Sigmoid colon (tissue), 4 donors: ENCODE results near the gene TIGAR.

ENCODE experiments used
- POLR2A ChIP-seq, 2 donors: fragments of 450-650 bp; IDR thresholded peaks; one replicate each; pipeline ENCODE4 v1.6.1; 2016; ENCODE audit warnings: antibody characterized with exemption in 2 of 2, mild to moderate bottlenecking in 2 of 2, moderate library complexity in 2 of 2
- POLR2AphosphoS5 ChIP-seq, 4 donors: sonication (generic); formaldehyde crosslinking; IDR thresholded peaks; one replicate each; pipeline ENCODE4 v1.6.1; 2017; ENCODE audit warnings: antibody characterized with exemption in 4 of 4
- TF ChIP-seq, protein P1 (sequence below), 4 experiments: fragments of 450-650 bp in 3 of 4; fragments of 200-600 bp in 1 of 4; IDR thresholded peaks; one replicate each; pipeline ENCODE4 v1.5.1; 2016 to 2019; ENCODE audit warnings: antibody characterized with exemption in 4 of 4, mild to moderate bottlenecking in 3 of 4, moderate library complexity in 2 of 4

DNA sequence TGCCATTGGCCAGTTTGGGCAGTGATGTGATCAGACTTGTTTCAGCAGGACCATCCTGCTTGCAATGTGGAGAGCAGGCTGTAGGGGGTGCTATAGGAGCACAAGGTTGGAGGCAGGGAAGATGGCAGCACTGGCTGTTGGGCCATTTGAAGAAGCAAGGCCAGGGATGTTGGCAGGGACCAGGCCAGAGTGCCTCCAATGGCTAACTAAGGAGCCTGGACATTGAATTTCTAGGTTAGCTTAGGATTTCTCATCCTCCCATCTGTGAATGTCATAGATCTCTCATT lies 35.0 kb downstream of the TIGAR start:
- TF ChIP-seq POLR2A (IDR thresholded peaks at IDR 0.05): no peak
- no peak for TF ChIP-seq POLR2AphosphoS5 (IDR thresholded peaks at IDR 0.05)
- TF ChIP-seq, protein P1, sequence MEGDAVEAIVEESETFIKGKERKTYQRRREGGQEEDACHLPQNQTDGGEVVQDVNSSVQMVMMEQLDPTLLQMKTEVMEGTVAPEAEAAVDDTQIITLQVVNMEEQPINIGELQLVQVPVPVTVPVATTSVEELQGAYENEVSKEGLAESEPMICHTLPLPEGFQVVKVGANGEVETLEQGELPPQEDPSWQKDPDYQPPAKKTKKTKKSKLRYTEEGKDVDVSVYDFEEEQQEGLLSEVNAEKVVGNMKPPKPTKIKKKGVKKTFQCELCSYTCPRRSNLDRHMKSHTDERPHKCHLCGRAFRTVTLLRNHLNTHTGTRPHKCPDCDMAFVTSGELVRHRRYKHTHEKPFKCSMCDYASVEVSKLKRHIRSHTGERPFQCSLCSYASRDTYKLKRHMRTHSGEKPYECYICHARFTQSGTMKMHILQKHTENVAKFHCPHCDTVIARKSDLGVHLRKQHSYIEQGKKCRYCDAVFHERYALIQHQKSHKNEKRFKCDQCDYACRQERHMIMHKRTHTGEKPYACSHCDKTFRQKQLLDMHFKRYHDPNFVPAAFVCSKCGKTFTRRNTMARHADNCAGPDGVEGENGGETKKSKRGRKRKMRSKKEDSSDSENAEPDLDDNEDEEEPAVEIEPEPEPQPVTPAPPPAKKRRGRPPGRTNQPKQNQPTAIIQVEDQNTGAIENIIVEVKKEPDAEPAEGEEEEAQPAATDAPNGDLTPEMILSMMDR (IDR thresholded peaks at IDR 0.05): peak in 2 of 4 experiments; percentile 9 to 41
